Esophagus muscularis mucosa (tissue), 4 donors: ENCODE data around the gene THAP4. TPM values are rescaled to one million over a fixed set of nuclear protein-coding genes. Genes with fewer than 3 reads are reported as not detected.

ENCODE experiments used
- DNase-seq: peaks from one replicate; pipeline ENCODE4 v3.0.0-alpha.2; 2017; ENCODE audit errors: extremely low spot score
- H3K27ac ChIP-seq, 4 donors: fragments of 200-600 bp; sonication (generic); replicated peaks in 1 of 4; 1 replicate in 3 of 4; 2 replicates in 1 of 4; pipeline ENCODE4 v1.5.1; 2016 to 2019; ENCODE audit warnings: mild to moderate bottlenecking in 1 of 4
- H3K27me3 ChIP-seq, 4 donors: fragments of 200-600 bp; sonication (generic); one replicate each; pipeline versions ENCODE4 v1.5.1 to v1.6.0; 2016 to 2019
- H3K36me3 ChIP-seq, 4 donors: fragments of 200-600 bp; sonication (generic); one replicate each; pipeline ENCODE4 v1.5.1; 2016 to 2019
- H3K4me1 ChIP-seq, 4 donors: fragments of 200-600 bp; sonication (generic); one replicate each; pipeline ENCODE4 v1.5.1; 2016 to 2019
- H3K4me3 ChIP-seq, 4 donors: fragments of 200-600 bp; sonication (generic); 1 replicate in 2 of 4; 2 replicates in 2 of 4; pipeline ENCODE4 v1.5.1; 2016 to 2019; ENCODE audit warnings: mild to moderate bottlenecking in 4 of 4, moderate library complexity in 1 of 4
- H3K9me3 ChIP-seq, 4 donors: fragments of 200-600 bp; sonication (generic); 1 replicate in 3 of 4; 2 replicates in 1 of 4; pipeline ENCODE4 v1.5.1; 2016 to 2019
- CTCF ChIP-seq, 3 experiments: fragments of 200-600 bp in 2 of 3; fragments of 450-650 bp in 1 of 3; sonication (generic) in 2 of 3; IDR thresholded peaks; one replicate each; pipeline ENCODE4 v1.5.1; 2017 to 2019; ENCODE audit warnings: antibody characterized with exemption in 3 of 3, mild to moderate bottlenecking in 2 of 3, moderate library complexity in 1 of 3
- EP300 ChIP-seq: sonication (generic); formaldehyde crosslinking; IDR thresholded peaks from one replicate; pipeline ENCODE4 v1.6.1; 2017; ENCODE audit warnings: antibody characterized with exemption
- POLR2A ChIP-seq: fragments of 450-650 bp; IDR thresholded peaks from one replicate; pipeline ENCODE4 v1.6.1; 2017; ENCODE audit warnings: antibody characterized with exemption, moderate library complexity, mild to moderate bottlenecking, low read depth
- POLR2AphosphoS5 ChIP-seq, 2 donors: sonication (generic); formaldehyde crosslinking; IDR thresholded peaks; one replicate each; pipeline ENCODE4 v1.6.1; 2017; ENCODE audit warnings: antibody characterized with exemption in 2 of 2
- WGBS: methylation state at CpG from one replicate; pipeline ENCODE4 v1.1.5; 2018; 5-methylcytosine and 5-hydroxymethylcytosine counted together
- intact Hi-C: fragments of 100-400 bp; cut with DNase I; formaldehyde crosslinking; loops from one replicate; pipeline ENCODE4 v1.15.1; 2023
- total RNA-seq, 4 donors: library from RNA; depleted of rRNA; stranded (reverse); fragments of >200 nt; gene quantifications; one replicate each; pipeline versions ENCODE4 v1.1.0 to v1.2.1, GENCODE V29; 2016

Gene THAP4
- total RNA-seq, 4 donors from 2014 or later: 37.0 to 69.8 (median 49.6) TPM

- Histone ChIP-seq H3K9me3 (no peaks in the 10 kb centered on the region), H3K36me3 (no peaks in the 10 kb centered on the region), H3K4me1 (peaks cover 14 to 33% (median 27%) of the 10 kb centered on the region in 4 donors), H3K27me3 (peaks cover 0 to 44% (median 15%) of the 10 kb centered on the region in 4 donors), H3K27ac (no peak overlapping the region), H3K4me3 (peak overlapping the region; percentile 45 to 51 (median 48))
- DNase-seq: no peak
- TF ChIP-seq POLR2AphosphoS5 (IDR thresholded peaks at IDR 0.05) (no peak), CTCF (IDR thresholded peaks at IDR 0.05) (no peak), EP300 (no peak), POLR2A (no peak)
- intact Hi-C loops: no loop called here
- WGBS: 12% methylated on average over 20 of the region's 62 CpGs
Observed at GRCh38 chr2:241541564-241542277, 95.2 kb downstream of the THAP4 start.

- Histone ChIP-seq H3K9me3 (no peaks in the 10 kb centered on the region), H3K4me1 (peaks cover 11 to 30% (median 24%) of the 10 kb centered on the region in 4 donors), H3K36me3 (no peaks in the 10 kb centered on the region), H3K27me3 (peaks cover 0 to 44% (median 15%) of the 10 kb centered on the region in 4 donors), H3K27ac (peak overlapping the region in 1 of 4 donors; percentile 59), H3K4me3 (peak overlapping the region; percentile 45 to 51 (median 48))
- intact Hi-C loops: no loop called here
- no peak for TF ChIP-seq EP300
- no peak for TF ChIP-seq CTCF (IDR thresholded peaks at IDR 0.05)
- no peak for TF ChIP-seq POLR2AphosphoS5 (IDR thresholded peaks at IDR 0.05)
- no peak for TF ChIP-seq POLR2A
- 22% methylated on average over 27 of the region's 68 CpGs for WGBS
- no peak for DNase-seq
Observed at GRCh38 chr2:241540771-241541561, 96.0 kb downstream of the THAP4 start.

- DNase-seq: no peak
- no peak for TF ChIP-seq POLR2A
- no peak for TF ChIP-seq EP300
- no peak for TF ChIP-seq CTCF (IDR thresholded peaks at IDR 0.05)
- peak in 1 of 2 donors; percentile 10 for TF ChIP-seq POLR2AphosphoS5 (IDR thresholded peaks at IDR 0.05)
- Histone ChIP-seq H3K36me3 (no peaks in the 10 kb centered on the region), H3K4me1 (peaks cover 11 to 28% (median 24%) of the 10 kb centered on the region in 4 donors), H3K27ac (peak overlapping the region in 1 of 4 donors; percentile 59), H3K27me3 (peaks cover 0 to 40% (median 15%) of the 10 kb centered on the region in 4 donors), H3K9me3 (no peaks in the 10 kb centered on the region), H3K4me3 (peak overlapping the region; percentile 45 to 51 (median 48))
- WGBS: 63% methylated on average over 9 of the region's 10 CpGs
- intact Hi-C loops: no loop called here
Observed at GRCh38 chr2:241540401-241540770, 96.6 kb downstream of the THAP4 start.

GRCh38 chr2:241539616-241540374 lies 97.2 kb downstream of the THAP4 start:
- Histone ChIP-seq H3K27ac (no peak overlapping the region), H3K36me3 (no peaks in the 10 kb centered on the region), H3K27me3 (peaks cover 0 to 40% (median 15%) of the 10 kb centered on the region in 4 donors), H3K4me3 (no peak overlapping the region), H3K9me3 (no peaks in the 10 kb centered on the region), H3K4me1 (peaks cover 11 to 23% (median 21%) of the 10 kb centered on the region in 4 donors)
- intact Hi-C loops: no loop called here
- no peak for DNase-seq
- WGBS: 97% methylated on average over 9 of the region's 11 CpGs
- TF ChIP-seq CTCF (IDR thresholded peaks at IDR 0.05): no peak
- TF ChIP-seq POLR2A: no peak
- TF ChIP-seq EP300: no peak
- TF ChIP-seq POLR2AphosphoS5 (IDR thresholded peaks at IDR 0.05): no peak
